GM21515 (cell line): ENCODE results near the gene CFAP97D1.
"Not testable (repeated sequence)": the region's sequence is repeated elsewhere in the genome, so short reads cannot be mapped to it uniquely, and the experiment has no call there.

Experiments used
- ATAC-seq: cut with Tn5 transposase; IDR thresholded peaks from one replicate; pipeline ENCODE4 v1.9.1; 2021; ENCODE audit not compliant: unreplicated experiment

Gene CFAP97D1

GRCh38 chr17:43792668-43793067, 12.4 kb downstream of the CFAP97D1 start:
- ATAC-seq = not testable (repeated sequence)

GRCh38 chr17:43798024-43798423, 17.8 kb downstream of the CFAP97D1 start:
- not testable (repeated sequence) for ATAC-seq

GRCh38 chr17:43799047-43799446, 18.8 kb downstream of the CFAP97D1 start:
- no peak for ATAC-seq

GRCh38 chr17:43800736-43801135, 20.5 kb downstream of the CFAP97D1 start:
- no peak for ATAC-seq

GRCh38 chr17:43801844-43802243, 21.6 kb downstream of the CFAP97D1 start:
- no peak for ATAC-seq

GRCh38 chr17:43803758-43804157, 23.5 kb downstream of the CFAP97D1 start:
- ATAC-seq = no peak

GRCh38 chr17:43805117-43805516, 24.9 kb downstream of the CFAP97D1 start:
- ATAC-seq = no peak

GRCh38 chr17:43808076-43808475, 27.8 kb downstream of the CFAP97D1 start:
- no peak for ATAC-seq

GRCh38 chr17:43809121-43809520, 28.9 kb downstream of the CFAP97D1 start:
- ATAC-seq = no peak

GRCh38 chr17:43810226-43810715, 30.0 kb downstream of the CFAP97D1 start:
- no peak for ATAC-seq

- no peak for ATAC-seq
These were observed 30.6 kb downstream of the CFAP97D1 start for GRCh38 chr17:43810823-43811222.

GRCh38 chr17:43812396-43813265, 32.4 kb downstream of the CFAP97D1 start:
- ATAC-seq = no peak

GRCh38 chr17:43813386-43813785, 33.2 kb downstream of the CFAP97D1 start:
- ATAC-seq = no peak

GRCh38 chr17:43814026-43814425, 33.8 kb downstream of the CFAP97D1 start:
- ATAC-seq = no peak

GRCh38 chr17:43814714-43815113, 34.5 kb downstream of the CFAP97D1 start:
- no peak for ATAC-seq

GRCh38 chr17:43816336-43817320, 36.4 kb downstream of the CFAP97D1 start:
- ATAC-seq = no peak

- ATAC-seq = no peak
These were observed 37.6 kb downstream of the CFAP97D1 start for GRCh38 chr17:43817826-43818225.

GRCh38 chr17:43818966-43819365, 38.7 kb downstream of the CFAP97D1 start:
- no peak for ATAC-seq

- ATAC-seq = no peak
These were observed 40.5 kb downstream of the CFAP97D1 start for GRCh38 chr17:43820759-43821158.

- ATAC-seq = no peak
These were observed 42.4 kb downstream of the CFAP97D1 start for GRCh38 chr17:43822570-43823190.
